ENCODE data around the gene SMIM22. TPM values are rescaled to one million over a fixed set of nuclear protein-coding genes. Genes with fewer than 3 reads are reported as not detected.

The SMIM22 gene
- total RNA-seq, 4 donors from 2014 or later: 90.0 to 306 (median 238) TPM

- H3K36me3 ChIP-seq: peaks cover 0 to 26% (median 0%) of the 10 kb centered on the region in 3 donors
- peak overlapping the region in 1 of 4 donors; percentile 11 for H3K27ac ChIP-seq
Measured at GRCh38 chr16:4799171-4799855, 4.1 kb downstream of the SMIM22 start.

GRCh38 chr16:4800290-4801041 lies 5.3 kb downstream of the SMIM22 start:
- no peaks in the 10 kb centered on the region for H3K9me3 ChIP-seq
- TF ChIP-seq CTCF (IDR thresholded peaks at IDR 0.05) (no peak), POLR2A (IDR thresholded peaks at IDR 0.05) (peak in 1 of 2 donors; percentile 21)
- peaks cover 6 to 25% (median 8%) of the 10 kb centered on the region in 4 donors for H3K4me1 ChIP-seq
- peak overlapping the region in 3 of 4 donors; percentile 18 to 99 (median 89) for H3K27ac ChIP-seq
- peak overlapping the region in 1 of 4 donors; percentile 77 for H3K4me3 ChIP-seq
- H3K27me3 ChIP-seq: no peaks in the 10 kb centered on the region
- peak; percentile 29 to 84 (median 82) for DNase-seq
- peaks cover 0 to 36% (median 0%) of the 10 kb centered on the region in 3 donors for H3K36me3 ChIP-seq

More at GRCh38 chr16:4799171-4799855, 4.1 kb downstream of the SMIM22 start:
- Histone ChIP-seq H3K4me3 (no peak overlapping the region), H3K4me1 (peaks cover 6 to 25% (median 8%) of the 10 kb centered on the region in 4 donors), H3K27me3 (no peaks in the 10 kb centered on the region), H3K9me3 (no peaks in the 10 kb centered on the region)
- no peak for TF ChIP-seq CTCF (IDR thresholded peaks at IDR 0.05)
- no peak for TF ChIP-seq POLR2A (IDR thresholded peaks at IDR 0.05)
- DNase-seq: no peak

- peaks cover 6 to 25% (median 8%) of the 10 kb centered on the region in 4 donors for H3K4me1 ChIP-seq
- H3K9me3 ChIP-seq: no peaks in the 10 kb centered on the region
- no peak for DNase-seq
- H3K4me3 ChIP-seq: peak overlapping the region; percentile 72 to 96 (median 82)
- H3K27me3 ChIP-seq: no peaks in the 10 kb centered on the region
- H3K36me3 ChIP-seq: peaks cover 0 to 41% (median 0%) of the 10 kb centered on the region in 3 donors
- H3K27ac ChIP-seq: peak overlapping the region; percentile 81 to 99 (median 92)
- TF ChIP-seq CTCF (IDR thresholded peaks at IDR 0.05) (no peak), POLR2A (IDR thresholded peaks at IDR 0.05) (no peak)
Measured at GRCh38 chr16:4801051-4801961, 6.1 kb downstream of the SMIM22 start.

- Histone ChIP-seq H3K36me3 (peaks cover 0 to 46% (median 0%) of the 10 kb centered on the region in 3 donors), H3K4me1 (peaks cover 6 to 25% (median 8%) of the 10 kb centered on the region in 4 donors), H3K27me3 (no peaks in the 10 kb centered on the region), H3K27ac (peak within 1 kb of the TSS; percentile 81 to 99 (median 92)), H3K4me3 (peak within 1 kb of the TSS; percentile 72 to 96 (median 82)), H3K9me3 (no peaks in the 10 kb centered on the region)
- DNase-seq: peak; percentile 93 to 97 (median 97)
- TF ChIP-seq CTCF (IDR thresholded peaks at IDR 0.05) (no peak), POLR2A (IDR thresholded peaks at IDR 0.05) (peak; percentile 80 to 86)
Measured at GRCh38 chr16:4801962-4802658, 6.9 kb downstream of the SMIM22 start, which contains the start of gene ROGDI. Gene ROGDI, minus strand, starts transcription at chr16:4802633. Its CDS starts 62 bp downstream, at chr16:4802571.

All from Peyer's patch (tissue), 4 donors.